Parathyroid adenoma (tissue), 2 donors: ENCODE data around the gene SIL1.

Source experiments
- H2AFZ ChIP-seq: fragments of 300-600 bp; sonication (generic); one replicate; pipeline ENCODE4 v1.7.0; 2017; ENCODE audit warnings: antibody characterized with exemption, mild to moderate bottlenecking
- H3K27ac ChIP-seq: fragments of 300-600 bp; sonication (generic); one replicate; pipeline ENCODE4 v1.7.0; 2017
- H3K27me3 ChIP-seq: fragments of 300-600 bp; sonication (generic); one replicate; pipeline ENCODE4 v1.7.0; 2017; ENCODE audit warnings: low read length; ENCODE audit not compliant: control insufficient read depth, insufficient read depth
- H3K36me3 ChIP-seq: fragments of 300-600 bp; sonication (generic); one replicate; pipeline ENCODE4 v1.7.0; 2017; ENCODE audit warnings: low read length; ENCODE audit not compliant: control insufficient read depth, insufficient read depth
- H3K4me1 ChIP-seq: fragments of 300-600 bp; sonication (generic); one replicate; pipeline ENCODE4 v1.7.0; 2017; ENCODE audit warnings: control low read depth
- H3K4me2 ChIP-seq: fragments of 300-600 bp; sonication (generic); one replicate; pipeline ENCODE4 v1.7.0; 2017; ENCODE audit warnings: low read length
- H3K4me3 ChIP-seq: fragments of 300-600 bp; sonication (generic); one replicate; pipeline ENCODE4 v1.7.0; 2017; ENCODE audit warnings: low read depth, low read length
- H3K79me2 ChIP-seq: fragments of 300-600 bp; sonication (generic); one replicate; pipeline ENCODE4 v1.7.0; 2017; ENCODE audit warnings: control low read depth
- H3K9ac ChIP-seq: fragments of 300-600 bp; sonication (generic); one replicate; pipeline ENCODE4 v1.7.0; 2017; ENCODE audit warnings: mild to moderate bottlenecking
- H3K9me3 ChIP-seq: fragments of 300-600 bp; sonication (generic); one replicate; pipeline ENCODE4 v1.7.0; 2017; ENCODE audit warnings: low read length; ENCODE audit not compliant: control insufficient read depth
- TF ChIP-seq, protein P1 (sequence below): fragments of 300-600 bp; sonication (generic); IDR thresholded peaks from one replicate; pipeline ENCODE4 v1.7.0; 2017; ENCODE audit warnings: antibody characterized with exemption, mild to moderate bottlenecking
- donor health status: primary hyperparathyroidism.

The SIL1 gene

DNA sequence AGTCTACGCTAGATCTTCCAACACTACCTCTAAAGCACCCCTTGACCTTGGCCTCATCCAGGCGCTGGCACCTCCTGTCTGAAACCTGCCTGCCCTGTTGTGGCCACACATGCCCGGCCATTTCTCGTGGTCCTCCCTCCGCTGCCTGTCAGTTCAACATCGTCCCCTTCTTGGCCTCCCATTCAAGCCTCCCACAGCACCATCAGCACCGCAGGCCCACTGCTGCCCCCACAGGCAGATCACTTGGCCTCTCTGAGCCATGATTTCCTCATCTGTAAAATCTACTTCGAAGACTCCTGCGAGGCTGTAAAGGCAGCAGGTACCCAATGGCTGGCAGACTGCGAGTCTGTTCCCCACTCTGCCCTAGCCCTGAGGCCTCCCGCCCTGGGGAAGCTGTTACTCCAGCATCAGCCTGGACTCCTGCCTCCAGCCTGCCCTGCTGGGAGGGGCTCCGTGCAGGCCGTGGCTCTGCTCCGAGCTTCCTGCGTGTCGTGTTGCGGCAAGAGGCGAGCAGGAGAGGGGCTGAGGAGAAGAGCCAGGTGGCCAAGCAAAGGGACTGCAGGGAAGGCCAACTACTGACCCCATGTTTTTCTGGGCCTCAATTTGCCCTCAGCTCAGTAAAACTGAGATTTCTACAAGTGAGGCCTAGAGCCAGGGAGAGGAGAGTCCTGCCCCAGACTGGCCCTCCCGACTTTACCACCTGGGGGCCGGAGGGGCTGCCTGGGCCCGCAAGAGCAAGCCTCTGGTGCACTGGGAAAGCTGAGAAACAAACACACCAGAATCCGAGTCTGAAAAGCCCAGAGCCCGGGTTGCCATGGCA, 252.5 kb downstream of the SIL1 start:
- no peaks in the 10 kb centered on the region for H3K27me3 ChIP-seq
- TF ChIP-seq, protein P1, sequence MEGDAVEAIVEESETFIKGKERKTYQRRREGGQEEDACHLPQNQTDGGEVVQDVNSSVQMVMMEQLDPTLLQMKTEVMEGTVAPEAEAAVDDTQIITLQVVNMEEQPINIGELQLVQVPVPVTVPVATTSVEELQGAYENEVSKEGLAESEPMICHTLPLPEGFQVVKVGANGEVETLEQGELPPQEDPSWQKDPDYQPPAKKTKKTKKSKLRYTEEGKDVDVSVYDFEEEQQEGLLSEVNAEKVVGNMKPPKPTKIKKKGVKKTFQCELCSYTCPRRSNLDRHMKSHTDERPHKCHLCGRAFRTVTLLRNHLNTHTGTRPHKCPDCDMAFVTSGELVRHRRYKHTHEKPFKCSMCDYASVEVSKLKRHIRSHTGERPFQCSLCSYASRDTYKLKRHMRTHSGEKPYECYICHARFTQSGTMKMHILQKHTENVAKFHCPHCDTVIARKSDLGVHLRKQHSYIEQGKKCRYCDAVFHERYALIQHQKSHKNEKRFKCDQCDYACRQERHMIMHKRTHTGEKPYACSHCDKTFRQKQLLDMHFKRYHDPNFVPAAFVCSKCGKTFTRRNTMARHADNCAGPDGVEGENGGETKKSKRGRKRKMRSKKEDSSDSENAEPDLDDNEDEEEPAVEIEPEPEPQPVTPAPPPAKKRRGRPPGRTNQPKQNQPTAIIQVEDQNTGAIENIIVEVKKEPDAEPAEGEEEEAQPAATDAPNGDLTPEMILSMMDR: no peak
- no peaks in the 10 kb centered on the region for H3K36me3 ChIP-seq
- peaks cover 11% of the 10 kb centered on the region for H3K4me1 ChIP-seq
- H3K4me3 ChIP-seq: no peak overlapping the region
- no peak overlapping the region for H3K27ac ChIP-seq
- no peak overlapping the region for H3K4me2 ChIP-seq
- peaks cover 4% of the 10 kb centered on the region for H3K79me2 ChIP-seq
- no peak overlapping the region for H3K9ac ChIP-seq
- no peaks in the 10 kb centered on the region for H3K9me3 ChIP-seq
- H2AFZ ChIP-seq: no peak overlapping the region

- Histone ChIP-seq H3K79me2 (peaks cover 4% of the 10 kb centered on the region), H3K36me3 (no peaks in the 10 kb centered on the region), H3K4me3 (no peak overlapping the region), H3K27ac (no peak overlapping the region), H3K9ac (no peak overlapping the region), H2AFZ (no peak overlapping the region), H3K4me1 (peaks cover 6% of the 10 kb centered on the region), H3K27me3 (no peaks in the 10 kb centered on the region), H3K9me3 (no peaks in the 10 kb centered on the region), H3K4me2 (no peak overlapping the region)
- TF ChIP-seq, protein P1: no peak
These were observed 253.4 kb downstream of the SIL1 start for GRCh38 chr5:138944527-138945322.

DNA sequence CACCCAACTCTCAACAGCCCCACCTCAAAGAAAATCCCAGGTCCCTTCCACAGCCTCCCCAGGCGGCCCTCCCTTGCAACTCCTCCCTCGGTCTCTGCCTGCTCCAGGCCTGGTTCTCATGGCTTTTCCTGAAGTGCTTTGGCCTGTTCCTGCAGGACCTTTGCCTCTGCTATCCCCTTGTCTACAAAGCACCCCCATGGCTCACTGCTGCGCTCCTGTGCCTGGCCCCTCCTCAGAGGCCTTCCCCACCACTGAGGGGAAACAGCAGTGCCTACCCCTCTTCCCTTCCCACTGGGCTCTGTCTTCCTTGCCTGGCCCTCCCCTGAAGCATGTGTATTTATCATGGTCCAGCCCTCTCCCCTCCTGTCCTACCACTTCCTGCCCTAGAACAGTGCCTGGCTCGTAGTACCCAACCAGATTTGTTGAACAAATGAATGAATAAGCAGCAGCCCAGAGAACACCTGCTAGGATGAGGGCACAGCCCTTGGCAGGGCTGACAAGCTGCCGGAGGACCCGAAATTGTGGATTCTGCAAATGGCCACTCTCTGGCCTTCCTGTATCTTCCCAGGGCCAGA, 254.5 kb downstream of the SIL1 start:
- peaks cover 6% of the 10 kb centered on the region for H3K4me1 ChIP-seq
- TF ChIP-seq, protein P1: no peak

DNA sequence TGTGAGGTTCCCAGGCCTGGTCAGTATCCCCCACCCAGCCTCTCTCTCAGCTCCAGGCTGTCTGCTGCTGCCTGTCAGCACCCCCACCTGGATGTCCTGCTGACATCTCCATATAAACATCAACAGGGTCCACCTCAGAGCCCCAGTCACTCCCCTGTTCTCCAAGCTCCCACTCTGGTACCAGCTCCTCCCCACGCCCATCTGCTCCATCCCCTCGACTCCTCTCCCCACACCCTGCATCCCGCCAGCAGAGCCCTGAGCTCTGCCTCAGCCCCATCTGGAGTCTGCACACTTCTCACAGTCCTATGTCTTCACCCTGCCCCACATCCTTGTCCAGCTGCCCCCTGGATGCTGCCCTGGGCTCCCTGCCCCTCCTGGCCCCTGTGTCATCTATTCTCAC, 255.3 kb downstream of the SIL1 start:
- Histone ChIP-seq H3K9me3 (no peaks in the 10 kb centered on the region), H3K27me3 (no peaks in the 10 kb centered on the region), H2AFZ (no peak overlapping the region), H3K9ac (no peak overlapping the region), H3K4me1 (peaks cover 5% of the 10 kb centered on the region), H3K4me2 (no peak overlapping the region), H3K36me3 (no peaks in the 10 kb centered on the region), H3K4me3 (no peak overlapping the region), H3K27ac (no peak overlapping the region), H3K79me2 (no peaks in the 10 kb centered on the region)
- TF ChIP-seq, protein P1: no peak

More for the DNA sequence above, 254.5 kb downstream of the SIL1 start:
- Histone ChIP-seq H3K79me2 (no peaks in the 10 kb centered on the region), H3K9me3 (no peaks in the 10 kb centered on the region), H3K4me2 (no peak overlapping the region), H2AFZ (no peak overlapping the region), H3K27ac (no peak overlapping the region), H3K36me3 (no peaks in the 10 kb centered on the region), H3K27me3 (no peaks in the 10 kb centered on the region), H3K9ac (no peak overlapping the region), H3K4me3 (no peak overlapping the region)
